Liver (tissue), 9 donors: ENCODE data around the gene PPP2R2B. TPM values are rescaled to one million over a fixed set of nuclear protein-coding genes. Genes with fewer than 3 reads are reported as not detected.

Experiments
- DNase-seq: peaks from one replicate; pipeline ENCODE4 v3.0.0-alpha.2; 2017; ENCODE audit warnings: low spot score
- H3K27ac ChIP-seq, 2 donors: one replicate each; pipeline ENCODE4 v1.7.0; 2013; ENCODE audit warnings: inconsistent platforms in 2 of 2, low read length in 2 of 2, control low read depth in 1 of 2, low read depth in 1 of 2, mild to moderate bottlenecking in 1 of 2
- H3K27me3 ChIP-seq, 4 donors: one replicate each; pipeline versions ENCODE4 v1.6.1 to v1.7.0; 2013; ENCODE audit warnings: low read length in 3 of 4, inconsistent platforms in 1 of 4, mild to moderate bottlenecking in 1 of 4, moderate library complexity in 1 of 4; ENCODE audit not compliant: control insufficient read depth in 4 of 4, insufficient read depth in 4 of 4
- H3K36me3 ChIP-seq, 4 donors: one replicate each; pipeline versions ENCODE4 v1.6.1 to v1.7.0; 2013; ENCODE audit warnings: low read length in 3 of 4, mild to moderate bottlenecking in 3 of 4, low read depth in 1 of 4, moderate library complexity in 1 of 4; ENCODE audit not compliant: control insufficient read depth in 4 of 4, insufficient read depth in 3 of 4
- H3K4me1 ChIP-seq, 4 donors: one replicate each; pipeline versions ENCODE4 v1.6.1 to v1.7.0; 2013; ENCODE audit warnings: low read length in 3 of 4, mild to moderate bottlenecking in 3 of 4, moderate library complexity in 1 of 4; ENCODE audit not compliant: control insufficient read depth in 4 of 4, insufficient read depth in 4 of 4
- H3K4me3 ChIP-seq, 3 donors: one replicate each; pipeline versions ENCODE4 v1.6.1 to v1.7.0; 2013; ENCODE audit warnings: low read length in 3 of 3, control low read depth in 1 of 3, low read depth in 1 of 3, mild to moderate bottlenecking in 1 of 3
- H3K9ac ChIP-seq, 2 donors: one replicate each; pipeline ENCODE4 v1.7.0; 2013; ENCODE audit warnings: low read length in 2 of 2, mild to moderate bottlenecking in 2 of 2, moderate library complexity in 2 of 2, control low read depth in 1 of 2, low read depth in 1 of 2
- H3K9me3 ChIP-seq, 4 donors: one replicate each; pipeline versions ENCODE4 v1.6.1 to v1.7.0; 2013; ENCODE audit warnings: low read length in 3 of 4; ENCODE audit not compliant: control insufficient read depth in 4 of 4
- ATF3 ChIP-seq: IDR thresholded peaks from 2 replicates; pipeline ENCODE4 v1.6.1; 2016; ENCODE audit warnings: antibody characterized with exemption
- CTCF ChIP-seq: fragments of 150-350 bp; IDR thresholded peaks from 2 replicates; pipeline ENCODE4 v1.5.1; 2017; ENCODE audit warnings: improper control_type of control experiment, low read depth, low read length; ENCODE audit not compliant: missing input control
- EGR1 ChIP-seq, 2 donors: IDR thresholded peaks; 2 replicates each; pipeline ENCODE4 v1.6.1; 2016 to 2018; ENCODE audit warnings: antibody characterized with exemption in 2 of 2, low read depth in 2 of 2
- FOXA1 ChIP-seq: IDR thresholded peaks from 2 replicates; pipeline ENCODE4 v1.6.1; 2016; ENCODE audit warnings: antibody characterized with exemption
- FOXA2 ChIP-seq: IDR thresholded peaks from 2 replicates; pipeline ENCODE4 v1.6.1; 2016; ENCODE audit warnings: antibody characterized with exemption
- GABPA ChIP-seq, 2 donors: IDR thresholded peaks in 1 of 2; conservative IDR thresholded peaks in 1 of 2; 2 replicates each; pipeline ENCODE4 v1.6.1; 2016; ENCODE audit warnings: antibody characterized with exemption in 2 of 2, mild to moderate bottlenecking in 1 of 2, moderate library complexity in 1 of 2
- HNF4A ChIP-seq, 2 donors: conservative IDR thresholded peaks; 2 replicates each; pipeline ENCODE4 v1.6.1; 2016; ENCODE audit warnings: antibody characterized with exemption in 2 of 2, mild to moderate bottlenecking in 2 of 2
- HNF4G ChIP-seq: IDR thresholded peaks from 2 replicates; pipeline ENCODE4 v1.6.1; 2016; ENCODE audit warnings: antibody characterized with exemption
- JUND ChIP-seq, 2 donors: IDR thresholded peaks; 2 replicates each; pipeline ENCODE4 v1.6.1; 2016; ENCODE audit warnings: antibody characterized with exemption in 2 of 2
- MAX ChIP-seq: IDR thresholded peaks from 2 replicates; pipeline ENCODE4 v1.6.1; 2016; ENCODE audit warnings: antibody characterized with exemption
- NR2F2 ChIP-seq: IDR thresholded peaks from 2 replicates; pipeline ENCODE4 v1.6.1; 2016; ENCODE audit warnings: antibody characterized with exemption
- RAD21 ChIP-seq, 2 donors: IDR thresholded peaks; 2 replicates each; pipeline ENCODE4 v1.6.1; 2016; ENCODE audit warnings: antibody characterized with exemption in 2 of 2, mild to moderate bottlenecking in 2 of 2
- REST ChIP-seq: IDR thresholded peaks from 2 replicates; pipeline ENCODE4 v1.6.1; 2016; ENCODE audit warnings: antibody characterized with exemption, mild to moderate bottlenecking
- RXRA ChIP-seq, 2 donors: IDR thresholded peaks; 2 replicates each; pipeline ENCODE4 v1.6.1; 2017 to 2018; ENCODE audit warnings: antibody characterized with exemption in 2 of 2, mild to moderate bottlenecking in 1 of 2
- SP1 ChIP-seq: IDR thresholded peaks from 2 replicates; pipeline ENCODE4 v1.6.1; 2018; ENCODE audit warnings: antibody characterized with exemption, mild to moderate bottlenecking
- TAF1 ChIP-seq: conservative IDR thresholded peaks from 2 replicates; pipeline ENCODE4 v1.6.1; 2016; ENCODE audit warnings: antibody characterized with exemption, mild to moderate bottlenecking
- YY1 ChIP-seq: IDR thresholded peaks from 2 replicates; pipeline ENCODE4 v1.6.1; 2016; ENCODE audit warnings: antibody characterized with exemption, mild to moderate bottlenecking
- ZBTB33 ChIP-seq: IDR thresholded peaks from 2 replicates; pipeline ENCODE4 v1.6.1; 2016; ENCODE audit warnings: antibody characterized with exemption
- WGBS: extraction: QIAGEN DNeasy Blood & Tissue Kit; methylation state at CpG from one replicate; pipeline ENCODE4 v1.1.7; 2013; 5-methylcytosine and 5-hydroxymethylcytosine counted together
- polyA plus RNA-seq, 2 donors: library from polyadenylated mRNA; stranded (reverse) in 1 of 2; unstranded in 1 of 2; fragments of 200-250 nt in 1 of 2; fragments of >200 nt in 1 of 2; fragmentation: Nextera tagmentation in 1 of 2; extraction: Ambion mirVana in 1 of 2; gene quantifications; one replicate each; pipeline versions ENCODE4 v1.2.1 to v1.2.3, GENCODE V29; 2013 to 2015
- total RNA-seq, 2 donors: library from RNA; depleted of rRNA; stranded (reverse); fragments of >200 nt; gene quantifications; one replicate each; pipeline ENCODE4 v1.2.3, GENCODE V29; 2014
- donor health status: healthy.
- donor health status: healthy.
- donor health status: healthy.
- donor health status: healthy.
- donor health status: healthy.

PPP2R2B gene
- total and polyA plus RNA-seq, 4 donors = 0.15 to 6.3 (median 0.40) TPM

- TF ChIP-seq CTCF = no peak
- no peak for TF ChIP-seq EGR1 (IDR thresholded peaks at IDR 0.05; ENCODE audit: low read depth in 2 of 2)
- TF ChIP-seq ATF3 = no peak
Measured at GRCh38 chr5:146745931-146746577, 132.5 kb downstream of the PPP2R2B start (continued).

DNA sequence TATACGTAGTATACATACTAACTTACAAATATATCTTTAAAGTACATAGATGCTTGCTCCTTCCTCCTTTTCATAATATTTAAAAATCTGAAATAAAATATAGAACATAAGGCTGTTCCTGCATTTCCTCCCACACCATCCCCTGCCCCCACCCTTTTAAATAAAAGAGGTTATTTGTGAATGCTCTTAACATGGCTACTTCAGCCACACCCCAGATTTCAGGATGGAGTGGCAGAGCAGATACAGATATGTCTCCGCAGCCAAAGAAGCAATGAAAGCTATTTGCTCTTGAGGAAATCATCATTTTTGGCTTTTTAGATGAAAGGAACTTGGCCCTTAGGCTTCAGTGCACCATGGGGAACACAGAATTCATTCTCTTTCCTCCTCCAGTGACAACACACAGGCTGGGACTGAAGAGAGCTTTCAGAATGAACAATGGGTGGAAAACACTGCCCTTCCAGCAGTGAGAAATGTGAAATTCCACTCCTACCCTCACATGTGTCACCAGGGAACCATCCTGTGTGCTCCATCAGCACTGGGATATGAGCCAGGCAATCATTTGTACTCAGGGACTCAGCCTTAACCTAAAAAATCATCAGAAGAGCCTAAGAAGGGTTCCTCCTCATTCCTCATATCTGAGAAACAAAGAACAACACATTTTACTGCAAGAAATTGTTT lies 134.3 kb downstream of the PPP2R2B start:
- 91% methylated on average over 2 of the region's 2 CpGs for WGBS
- peaks cover 0 to 2% (median 0%) of the 10 kb centered on the region in 4 donors for H3K4me1 ChIP-seq
- TF ChIP-seq FOXA2 = no peak
- TF ChIP-seq YY1 = no peak
- TF ChIP-seq RXRA (IDR thresholded peaks at IDR 0.05) = no peak
- no peak for TF ChIP-seq SP1
- TF ChIP-seq FOXA1 = no peak
- no peak for TF ChIP-seq MAX
- TF ChIP-seq GABPA (IDR thresholded peaks at IDR 0.05 in 1 of 2, conservative IDR thresholded peaks at IDR 0.05 in 1 of 2) = no peak
- TF ChIP-seq EGR1 (IDR thresholded peaks at IDR 0.05; ENCODE audit: low read depth in 2 of 2) = no peak
- no peak for TF ChIP-seq CTCF
- TF ChIP-seq ZBTB33 = no peak
- no peak for TF ChIP-seq ATF3
- no peak for TF ChIP-seq JUND (IDR thresholded peaks at IDR 0.05)
- TF ChIP-seq NR2F2 = no peak
- no peak for TF ChIP-seq TAF1
- TF ChIP-seq RAD21 (IDR thresholded peaks at IDR 0.05) = no peak
- TF ChIP-seq HNF4A (conservative IDR thresholded peaks at IDR 0.05) = no peak
- TF ChIP-seq REST = no peak
- TF ChIP-seq HNF4G = no peak
- H3K27ac ChIP-seq = no peak overlapping the region
- no peak overlapping the region for H3K4me3 ChIP-seq
- no peak for DNase-seq
- H3K27me3 ChIP-seq = no peaks in the 10 kb centered on the region
- no peaks in the 10 kb centered on the region for H3K9me3 ChIP-seq
- H3K36me3 ChIP-seq = no peaks in the 10 kb centered on the region
- no peak overlapping the region for H3K9ac ChIP-seq
